ENCODE data around the gene EME1. TPM values are rescaled to one million over a fixed set of nuclear protein-coding genes. Genes with fewer than 3 reads are reported as not detected.

The EME1 gene
- total and polyA plus RNA-seq, 10 of the 15 experiments (the other 5 are each of a cell fraction or from before 2014, with no cell fraction given): 13.8 to 40.5 (median 22.0) TPM

- peak; percentile 57 for TF ChIP-seq JUNB (IDR thresholded peaks at IDR 0.05)
- no peak for TF ChIP-seq POLR2A (IDR thresholded peaks at IDR 0.05; ENCODE audit: low read depth, low read length)
- no peak for TF ChIP-seq GATAD2B (conservative IDR thresholded peaks at IDR 0.05; ENCODE audit: low read depth)
- no peak for TF ChIP-seq PKNOX1 (IDR thresholded peaks at IDR 0.05)
- TF ChIP-seq TCF12 (IDR thresholded peaks at IDR 0.05; ENCODE audit: low read depth, low read length): no peak
- TF ChIP-seq SKIL (IDR thresholded peaks at IDR 0.05; ENCODE audit: low read depth, poor library complexity, severe bottlenecking): peak; percentile 74
- TF ChIP-seq CUX1 (IDR thresholded peaks at IDR 0.05; ENCODE audit: insufficient replicate concordance, low read depth, low read length): no peak
- peak; percentile 64; the same call in 1 of the 2 replicates for TF ChIP-seq MLLT1 (IDR thresholded peaks at IDR 0.05)
- TF ChIP-seq MXI1 (IDR thresholded peaks at IDR 0.05; ENCODE audit: low read depth, low read length): no peak
- TF ChIP-seq RB1 (IDR thresholded peaks at IDR 0.05; ENCODE audit: borderline replicate concordance): no peak
- no peak for TF ChIP-seq MAX (IDR thresholded peaks at IDR 0.05; ENCODE audit: low read depth, low read length)
- peak; percentile 73; the same call in 1 of the 2 replicates for TF ChIP-seq NBN (IDR thresholded peaks at IDR 0.05)
- 0 out of 2 replicates have a peak, but pooled peaks have one; percentile 22 for TF ChIP-seq PAX8 (IDR thresholded peaks at IDR 0.05)
- TF ChIP-seq ATF7 (IDR thresholded peaks at IDR 0.05; ENCODE audit: low read depth): peak; percentile 41; the same call in 1 of the 2 replicates
- 0 out of 2 replicates have a peak, but pooled peaks have one; percentile 9 for TF ChIP-seq CREM (IDR thresholded peaks at IDR 0.05; ENCODE audit: low read depth)
- no peak for TF ChIP-seq LARP7 (IDR thresholded peaks at IDR 0.05)
Observed at GRCh38 chr17:50421308-50422051, 48.5 kb downstream of the EME1 start (continued).

Data from GM12878 (cell line).